DND-41 (cell line): ENCODE results near the gene TPK1.

Experiments
- EZH2 ChIP-seq: IDR thresholded peaks from 3 replicates; pipeline ENCODE4 v1.6.1; 2012; ENCODE audit warnings: borderline replicate concordance, low read depth, mild to moderate bottlenecking, moderate library complexity, low read length, inconsistent platforms; ENCODE audit not compliant: severe bottlenecking
- TF ChIP-seq, protein P1 (sequence below): IDR thresholded peaks from 2 replicates; pipeline ENCODE4 v1.5.1; 2012; ENCODE audit warnings: borderline replicate concordance, low read length, moderate library complexity, mild to moderate bottlenecking; ENCODE audit not compliant: poor library complexity, severe bottlenecking; ENCODE audit errors: extremely low read depth

DNA sequence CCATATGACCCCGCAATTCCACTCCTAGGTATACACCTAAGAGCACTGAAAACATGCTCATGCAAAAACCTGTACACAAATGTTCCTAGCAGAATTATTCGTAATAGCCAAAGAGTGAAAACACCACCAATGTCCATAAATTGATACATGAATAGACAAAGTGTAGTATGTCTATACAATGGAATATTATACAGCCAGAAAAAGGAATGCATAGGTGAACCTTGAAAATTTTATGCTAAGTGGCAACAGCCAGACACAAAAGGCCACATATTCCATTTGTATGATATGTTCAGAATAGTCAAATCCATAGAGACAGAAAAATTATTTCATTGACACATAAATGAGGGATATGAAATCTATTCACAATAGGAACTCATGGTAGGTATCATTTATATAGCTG, 351.4 kb downstream of the TPK1 start:
- TF ChIP-seq, protein P1, sequence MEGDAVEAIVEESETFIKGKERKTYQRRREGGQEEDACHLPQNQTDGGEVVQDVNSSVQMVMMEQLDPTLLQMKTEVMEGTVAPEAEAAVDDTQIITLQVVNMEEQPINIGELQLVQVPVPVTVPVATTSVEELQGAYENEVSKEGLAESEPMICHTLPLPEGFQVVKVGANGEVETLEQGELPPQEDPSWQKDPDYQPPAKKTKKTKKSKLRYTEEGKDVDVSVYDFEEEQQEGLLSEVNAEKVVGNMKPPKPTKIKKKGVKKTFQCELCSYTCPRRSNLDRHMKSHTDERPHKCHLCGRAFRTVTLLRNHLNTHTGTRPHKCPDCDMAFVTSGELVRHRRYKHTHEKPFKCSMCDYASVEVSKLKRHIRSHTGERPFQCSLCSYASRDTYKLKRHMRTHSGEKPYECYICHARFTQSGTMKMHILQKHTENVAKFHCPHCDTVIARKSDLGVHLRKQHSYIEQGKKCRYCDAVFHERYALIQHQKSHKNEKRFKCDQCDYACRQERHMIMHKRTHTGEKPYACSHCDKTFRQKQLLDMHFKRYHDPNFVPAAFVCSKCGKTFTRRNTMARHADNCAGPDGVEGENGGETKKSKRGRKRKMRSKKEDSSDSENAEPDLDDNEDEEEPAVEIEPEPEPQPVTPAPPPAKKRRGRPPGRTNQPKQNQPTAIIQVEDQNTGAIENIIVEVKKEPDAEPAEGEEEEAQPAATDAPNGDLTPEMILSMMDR, result no peak
- TF ChIP-seq EZH2, result no peak
